Liver (tissue), 2 donors: ENCODE measurements around the gene ATP11C.

Experiments used
- FOXA1 ChIP-seq: IDR thresholded peaks from 2 replicates; pipeline ENCODE4 v1.6.1; 2016; ENCODE audit warnings: antibody characterized with exemption
- TF ChIP-seq, protein P1 (sequence below): fragments of 150-350 bp; IDR thresholded peaks from 2 replicates; pipeline ENCODE4 v1.5.1; 2017; ENCODE audit warnings: improper control_type of control experiment, low read depth, low read length; ENCODE audit not compliant: missing input control
- TF ChIP-seq, protein P2 (sequence below): IDR thresholded peaks from 2 replicates; pipeline ENCODE4 v1.6.1; 2016; ENCODE audit warnings: antibody characterized with exemption
- TF ChIP-seq, protein P3 (sequence below): IDR thresholded peaks from 2 replicates; pipeline ENCODE4 v1.6.1; 2016; ENCODE audit warnings: antibody characterized with exemption, mild to moderate bottlenecking
- donor health status: healthy.

DNA sequence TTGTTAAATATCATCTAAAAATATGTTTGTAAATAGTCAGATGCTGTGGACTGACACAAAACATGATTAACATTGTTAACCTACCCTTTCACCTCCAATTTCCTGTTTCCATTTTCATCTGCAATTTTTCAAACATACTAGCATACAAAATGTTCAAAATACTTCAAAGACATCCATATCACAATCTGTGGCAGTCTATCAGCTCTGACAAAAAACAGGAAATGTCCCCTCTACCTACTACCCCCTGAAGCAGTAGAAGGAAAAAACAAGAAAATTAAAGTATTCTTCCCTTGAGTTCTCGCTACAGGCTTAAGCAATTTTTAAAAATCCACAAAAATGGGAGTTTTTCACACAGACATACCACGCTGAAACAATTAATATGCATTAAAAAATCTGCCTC lies 116.6 kb downstream of the ATP11C start:
- TF ChIP-seq, protein P1, sequence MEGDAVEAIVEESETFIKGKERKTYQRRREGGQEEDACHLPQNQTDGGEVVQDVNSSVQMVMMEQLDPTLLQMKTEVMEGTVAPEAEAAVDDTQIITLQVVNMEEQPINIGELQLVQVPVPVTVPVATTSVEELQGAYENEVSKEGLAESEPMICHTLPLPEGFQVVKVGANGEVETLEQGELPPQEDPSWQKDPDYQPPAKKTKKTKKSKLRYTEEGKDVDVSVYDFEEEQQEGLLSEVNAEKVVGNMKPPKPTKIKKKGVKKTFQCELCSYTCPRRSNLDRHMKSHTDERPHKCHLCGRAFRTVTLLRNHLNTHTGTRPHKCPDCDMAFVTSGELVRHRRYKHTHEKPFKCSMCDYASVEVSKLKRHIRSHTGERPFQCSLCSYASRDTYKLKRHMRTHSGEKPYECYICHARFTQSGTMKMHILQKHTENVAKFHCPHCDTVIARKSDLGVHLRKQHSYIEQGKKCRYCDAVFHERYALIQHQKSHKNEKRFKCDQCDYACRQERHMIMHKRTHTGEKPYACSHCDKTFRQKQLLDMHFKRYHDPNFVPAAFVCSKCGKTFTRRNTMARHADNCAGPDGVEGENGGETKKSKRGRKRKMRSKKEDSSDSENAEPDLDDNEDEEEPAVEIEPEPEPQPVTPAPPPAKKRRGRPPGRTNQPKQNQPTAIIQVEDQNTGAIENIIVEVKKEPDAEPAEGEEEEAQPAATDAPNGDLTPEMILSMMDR = no peak
- TF ChIP-seq, protein P2, sequence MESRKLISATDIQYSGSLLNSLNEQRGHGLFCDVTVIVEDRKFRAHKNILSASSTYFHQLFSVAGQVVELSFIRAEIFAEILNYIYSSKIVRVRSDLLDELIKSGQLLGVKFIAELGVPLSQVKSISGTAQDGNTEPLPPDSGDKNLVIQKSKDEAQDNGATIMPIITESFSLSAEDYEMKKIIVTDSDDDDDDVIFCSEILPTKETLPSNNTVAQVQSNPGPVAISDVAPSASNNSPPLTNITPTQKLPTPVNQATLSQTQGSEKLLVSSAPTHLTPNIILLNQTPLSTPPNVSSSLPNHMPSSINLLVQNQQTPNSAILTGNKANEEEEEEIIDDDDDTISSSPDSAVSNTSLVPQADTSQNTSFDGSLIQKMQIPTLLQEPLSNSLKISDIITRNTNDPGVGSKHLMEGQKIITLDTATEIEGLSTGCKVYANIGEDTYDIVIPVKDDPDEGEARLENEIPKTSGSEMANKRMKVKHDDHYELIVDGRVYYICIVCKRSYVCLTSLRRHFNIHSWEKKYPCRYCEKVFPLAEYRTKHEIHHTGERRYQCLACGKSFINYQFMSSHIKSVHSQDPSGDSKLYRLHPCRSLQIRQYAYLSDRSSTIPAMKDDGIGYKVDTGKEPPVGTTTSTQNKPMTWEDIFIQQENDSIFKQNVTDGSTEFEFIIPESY = no peak
- TF ChIP-seq FOXA1 = no peak
- TF ChIP-seq, protein P3, sequence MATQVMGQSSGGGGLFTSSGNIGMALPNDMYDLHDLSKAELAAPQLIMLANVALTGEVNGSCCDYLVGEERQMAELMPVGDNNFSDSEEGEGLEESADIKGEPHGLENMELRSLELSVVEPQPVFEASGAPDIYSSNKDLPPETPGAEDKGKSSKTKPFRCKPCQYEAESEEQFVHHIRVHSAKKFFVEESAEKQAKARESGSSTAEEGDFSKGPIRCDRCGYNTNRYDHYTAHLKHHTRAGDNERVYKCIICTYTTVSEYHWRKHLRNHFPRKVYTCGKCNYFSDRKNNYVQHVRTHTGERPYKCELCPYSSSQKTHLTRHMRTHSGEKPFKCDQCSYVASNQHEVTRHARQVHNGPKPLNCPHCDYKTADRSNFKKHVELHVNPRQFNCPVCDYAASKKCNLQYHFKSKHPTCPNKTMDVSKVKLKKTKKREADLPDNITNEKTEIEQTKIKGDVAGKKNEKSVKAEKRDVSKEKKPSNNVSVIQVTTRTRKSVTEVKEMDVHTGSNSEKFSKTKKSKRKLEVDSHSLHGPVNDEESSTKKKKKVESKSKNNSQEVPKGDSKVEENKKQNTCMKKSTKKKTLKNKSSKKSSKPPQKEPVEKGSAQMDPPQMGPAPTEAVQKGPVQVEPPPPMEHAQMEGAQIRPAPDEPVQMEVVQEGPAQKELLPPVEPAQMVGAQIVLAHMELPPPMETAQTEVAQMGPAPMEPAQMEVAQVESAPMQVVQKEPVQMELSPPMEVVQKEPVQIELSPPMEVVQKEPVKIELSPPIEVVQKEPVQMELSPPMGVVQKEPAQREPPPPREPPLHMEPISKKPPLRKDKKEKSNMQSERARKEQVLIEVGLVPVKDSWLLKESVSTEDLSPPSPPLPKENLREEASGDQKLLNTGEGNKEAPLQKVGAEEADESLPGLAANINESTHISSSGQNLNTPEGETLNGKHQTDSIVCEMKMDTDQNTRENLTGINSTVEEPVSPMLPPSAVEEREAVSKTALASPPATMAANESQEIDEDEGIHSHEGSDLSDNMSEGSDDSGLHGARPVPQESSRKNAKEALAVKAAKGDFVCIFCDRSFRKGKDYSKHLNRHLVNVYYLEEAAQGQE = no peak
